ENCODE data around the gene RGS7.

The RGS7 gene

DNA sequence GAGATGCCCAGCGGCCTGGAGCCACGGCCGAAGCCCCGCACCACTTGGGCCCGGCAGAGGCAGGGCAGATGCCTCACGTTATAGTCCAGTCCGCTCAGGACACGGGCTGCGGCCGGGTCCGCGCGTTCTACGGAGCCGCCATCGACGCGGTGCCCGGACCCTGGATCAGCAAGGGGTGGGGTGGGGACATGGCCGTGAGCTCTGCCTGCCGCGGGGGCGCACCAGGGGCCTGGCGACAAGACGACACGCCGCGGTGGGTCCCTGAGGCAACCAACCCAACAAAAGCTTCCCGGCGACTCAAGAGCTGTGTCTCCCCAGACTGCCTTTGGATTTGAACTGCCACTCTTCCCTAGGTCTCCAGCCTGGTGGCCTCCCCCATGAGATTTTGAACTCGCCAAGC is 533.6 kb downstream of the RGS7 start:
- no peak for DNase-seq (ENCODE audit: low read depth)
- in situ Hi-C loops (cut with HindIII; ENCODE audit: low sequenced_read_pairs): no loop called here
- H3K4me3 ChIP-seq (ENCODE audit: low read depth, low read length): no peak overlapping the region
- TF ChIP-seq, protein P1, sequence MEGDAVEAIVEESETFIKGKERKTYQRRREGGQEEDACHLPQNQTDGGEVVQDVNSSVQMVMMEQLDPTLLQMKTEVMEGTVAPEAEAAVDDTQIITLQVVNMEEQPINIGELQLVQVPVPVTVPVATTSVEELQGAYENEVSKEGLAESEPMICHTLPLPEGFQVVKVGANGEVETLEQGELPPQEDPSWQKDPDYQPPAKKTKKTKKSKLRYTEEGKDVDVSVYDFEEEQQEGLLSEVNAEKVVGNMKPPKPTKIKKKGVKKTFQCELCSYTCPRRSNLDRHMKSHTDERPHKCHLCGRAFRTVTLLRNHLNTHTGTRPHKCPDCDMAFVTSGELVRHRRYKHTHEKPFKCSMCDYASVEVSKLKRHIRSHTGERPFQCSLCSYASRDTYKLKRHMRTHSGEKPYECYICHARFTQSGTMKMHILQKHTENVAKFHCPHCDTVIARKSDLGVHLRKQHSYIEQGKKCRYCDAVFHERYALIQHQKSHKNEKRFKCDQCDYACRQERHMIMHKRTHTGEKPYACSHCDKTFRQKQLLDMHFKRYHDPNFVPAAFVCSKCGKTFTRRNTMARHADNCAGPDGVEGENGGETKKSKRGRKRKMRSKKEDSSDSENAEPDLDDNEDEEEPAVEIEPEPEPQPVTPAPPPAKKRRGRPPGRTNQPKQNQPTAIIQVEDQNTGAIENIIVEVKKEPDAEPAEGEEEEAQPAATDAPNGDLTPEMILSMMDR (IDR thresholded peaks at IDR 0.05; ENCODE audit: low read depth, low read length, missing control alignments): no peak

DNA sequence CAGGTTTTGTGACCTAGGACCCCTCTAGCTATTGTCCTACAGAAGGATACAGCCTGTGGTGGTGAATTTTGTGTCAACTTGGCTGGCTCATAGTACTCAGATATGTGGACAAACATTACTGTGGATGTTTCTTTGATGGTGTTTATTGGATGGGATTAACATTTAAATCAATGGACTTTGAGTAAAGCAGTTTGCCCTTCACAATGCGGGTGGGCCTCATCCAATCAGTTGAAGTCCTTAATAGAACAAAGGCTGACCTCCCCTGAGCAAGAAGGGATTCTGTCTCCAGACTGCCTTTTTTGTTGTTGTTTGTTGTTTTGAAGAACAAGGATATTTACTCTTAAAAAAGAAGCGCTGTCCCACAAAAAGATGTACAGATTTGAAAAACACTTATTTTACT is 535.1 kb downstream of the RGS7 start:
- H3K4me3 ChIP-seq (ENCODE audit: low read depth, low read length): no peak overlapping the region
- TF ChIP-seq, protein P1 (IDR thresholded peaks at IDR 0.05; ENCODE audit: low read depth, low read length, missing control alignments): no peak
- in situ Hi-C loops (cut with HindIII; ENCODE audit: low sequenced_read_pairs): no loop called here
- DNase-seq (ENCODE audit: low read depth): no peak

DNA sequence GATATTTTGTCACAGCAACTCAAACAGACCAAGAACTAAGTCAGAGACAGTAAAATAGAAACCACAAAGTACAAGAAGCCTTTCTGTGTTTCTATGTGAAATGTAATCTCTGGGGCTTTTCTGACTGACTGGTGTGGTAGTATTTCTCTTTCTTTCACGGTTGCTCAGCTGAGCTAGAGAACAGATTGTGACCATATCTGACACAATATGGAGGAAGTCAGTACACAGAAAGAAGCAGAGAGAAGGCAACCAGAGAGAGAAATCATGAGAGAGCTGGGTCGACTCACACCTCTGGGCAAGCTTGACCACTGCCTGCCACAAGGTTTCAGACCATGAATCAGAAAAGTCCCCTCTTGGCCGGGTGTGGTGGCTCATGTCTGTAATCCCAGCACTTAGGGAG is 536.2 kb downstream of the RGS7 start:
- TF ChIP-seq, protein P1 (IDR thresholded peaks at IDR 0.05; ENCODE audit: low read depth, low read length, missing control alignments): no peak
- no peak overlapping the region for H3K4me3 ChIP-seq (ENCODE audit: low read depth, low read length)
- no peak for DNase-seq (ENCODE audit: low read depth)
- in situ Hi-C loops (cut with HindIII; ENCODE audit: low sequenced_read_pairs): no loop called here

DNA sequence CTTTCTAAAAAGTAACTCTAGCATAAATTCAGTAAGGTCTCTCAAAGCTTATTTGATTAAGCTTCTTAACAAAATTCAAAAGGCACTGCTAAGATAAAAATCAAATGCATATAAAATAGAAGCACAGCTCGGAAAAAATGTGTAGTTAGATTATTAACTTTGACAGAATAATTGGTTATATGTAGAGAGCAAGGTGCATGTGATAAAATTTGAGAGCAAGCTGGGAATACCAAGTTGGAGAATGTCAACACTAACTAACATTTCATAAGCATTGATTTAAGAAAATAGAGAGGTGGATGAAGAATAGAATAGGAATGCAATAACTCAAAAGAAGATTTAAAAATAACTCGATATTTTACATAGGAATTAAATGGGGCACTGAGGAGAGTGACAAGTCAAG is 540.5 kb downstream of the RGS7 start:
- TF ChIP-seq, protein P1 (IDR thresholded peaks at IDR 0.05; ENCODE audit: low read depth, low read length, missing control alignments): no peak
- no peak overlapping the region for H3K4me3 ChIP-seq (ENCODE audit: low read depth, low read length)
- DNase-seq (ENCODE audit: low read depth): no peak
- in situ Hi-C loops (cut with HindIII; ENCODE audit: low sequenced_read_pairs): no loop called here

DNA sequence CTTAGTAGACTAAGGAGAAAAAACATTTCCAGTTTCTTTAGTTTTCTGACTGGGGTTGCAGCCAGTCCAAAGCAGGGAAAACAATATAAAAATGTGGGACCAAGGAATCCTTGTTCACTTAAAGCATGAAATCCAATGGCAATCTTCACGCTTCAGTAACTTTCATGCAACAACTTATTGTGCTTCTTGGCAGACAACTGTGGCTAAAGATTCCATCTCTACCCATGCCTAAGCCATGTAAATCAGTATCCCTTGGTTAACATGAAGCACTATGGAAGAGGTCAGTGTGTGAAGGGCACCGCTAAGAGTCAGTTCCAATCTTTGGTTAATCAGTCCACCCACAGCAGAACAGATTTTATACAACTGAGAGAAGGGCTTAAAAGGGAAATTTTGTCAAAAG is 543.3 kb downstream of the RGS7 start:
- in situ Hi-C loops (cut with HindIII; ENCODE audit: low sequenced_read_pairs): no loop called here
- peak; percentile 55 for DNase-seq (ENCODE audit: low read depth)
- TF ChIP-seq, protein P1 (IDR thresholded peaks at IDR 0.05; ENCODE audit: low read depth, low read length, missing control alignments): no peak
- no peak overlapping the region for H3K4me3 ChIP-seq (ENCODE audit: low read depth, low read length)

DNA sequence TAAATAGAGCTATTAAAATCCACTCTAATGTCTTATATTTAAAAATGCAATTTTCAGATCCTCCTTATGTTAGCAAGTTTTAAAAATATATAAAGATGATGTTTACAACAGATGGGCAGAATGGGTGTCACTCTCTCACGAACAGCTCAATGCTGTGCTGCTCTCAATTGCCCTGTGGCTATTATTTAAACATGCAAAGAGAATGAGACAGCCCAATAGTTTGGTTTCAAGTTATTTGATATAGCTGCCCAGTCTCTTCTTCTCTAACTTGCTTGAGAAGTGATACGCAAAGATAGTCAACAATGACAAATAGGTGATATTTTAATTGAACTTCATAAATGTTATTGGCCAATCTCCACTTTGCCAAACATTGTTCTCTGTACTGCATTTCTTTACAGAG is 545.7 kb downstream of the RGS7 start:
- in situ Hi-C loops (cut with HindIII; ENCODE audit: low sequenced_read_pairs): no loop called here
- TF ChIP-seq, protein P1 (IDR thresholded peaks at IDR 0.05; ENCODE audit: low read depth, low read length, missing control alignments): no peak
- no peak overlapping the region for H3K4me3 ChIP-seq (ENCODE audit: low read depth, low read length)
- no peak for DNase-seq (ENCODE audit: low read depth)

DNA sequence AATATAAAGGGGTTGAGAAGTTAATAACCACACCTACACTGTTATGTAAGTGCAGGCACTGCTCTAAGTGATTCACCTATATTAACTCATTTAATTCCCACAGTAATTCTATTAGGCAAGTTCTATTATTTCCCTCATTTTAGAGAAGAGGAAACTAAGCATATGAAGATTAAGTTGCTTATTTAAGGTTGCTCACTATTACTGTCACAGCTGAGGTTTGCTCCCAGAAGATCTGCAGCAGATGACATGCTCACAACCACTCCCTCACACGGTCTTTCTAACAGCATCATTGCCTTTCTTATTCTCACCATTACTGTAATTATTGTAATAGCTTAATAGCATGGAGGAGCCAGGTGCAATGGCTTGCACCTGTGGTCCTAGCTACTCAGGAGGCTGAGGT is 548.6 kb downstream of the RGS7 start:
- TF ChIP-seq, protein P1 (IDR thresholded peaks at IDR 0.05; ENCODE audit: low read depth, low read length, missing control alignments): no peak
- DNase-seq (ENCODE audit: low read depth): no peak
- in situ Hi-C loops (cut with HindIII; ENCODE audit: low sequenced_read_pairs): no loop called here
- no peak overlapping the region for H3K4me3 ChIP-seq (ENCODE audit: low read depth, low read length)

All from astrocyte of the cerebellum (primary cell).